ENCODE results near the gene A3GALT2. TPM values are rescaled to one million over a fixed set of nuclear protein-coding genes. Genes with fewer than 3 reads are reported as not detected.

Gene A3GALT2
- total RNA-seq, 1 experiment from 2014 or later = not detected

DNA sequence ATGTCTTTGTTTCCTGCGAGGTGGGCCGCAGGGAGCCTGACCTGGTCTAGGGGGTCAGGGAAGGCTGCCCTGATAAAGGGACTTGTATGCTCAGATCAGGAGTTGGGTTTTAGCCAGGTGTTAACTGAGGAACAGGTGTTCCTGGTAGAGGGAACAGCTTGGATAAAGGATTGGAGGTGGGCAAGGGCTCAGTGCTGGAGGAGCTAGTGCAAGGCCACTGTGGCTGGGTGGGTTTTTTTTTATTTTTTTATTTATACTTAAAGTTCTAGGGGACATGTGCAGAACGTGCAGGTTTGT, 31.1 kb downstream of the A3GALT2 start:
- H3K27ac Mint-ChIP-seq (ENCODE audit: unreplicated experiment) = no peak overlapping the region
- intact Hi-C loops (cut with micrococcal nuclease; ENCODE audit: unreplicated experiment) = no loop called here

DNA sequence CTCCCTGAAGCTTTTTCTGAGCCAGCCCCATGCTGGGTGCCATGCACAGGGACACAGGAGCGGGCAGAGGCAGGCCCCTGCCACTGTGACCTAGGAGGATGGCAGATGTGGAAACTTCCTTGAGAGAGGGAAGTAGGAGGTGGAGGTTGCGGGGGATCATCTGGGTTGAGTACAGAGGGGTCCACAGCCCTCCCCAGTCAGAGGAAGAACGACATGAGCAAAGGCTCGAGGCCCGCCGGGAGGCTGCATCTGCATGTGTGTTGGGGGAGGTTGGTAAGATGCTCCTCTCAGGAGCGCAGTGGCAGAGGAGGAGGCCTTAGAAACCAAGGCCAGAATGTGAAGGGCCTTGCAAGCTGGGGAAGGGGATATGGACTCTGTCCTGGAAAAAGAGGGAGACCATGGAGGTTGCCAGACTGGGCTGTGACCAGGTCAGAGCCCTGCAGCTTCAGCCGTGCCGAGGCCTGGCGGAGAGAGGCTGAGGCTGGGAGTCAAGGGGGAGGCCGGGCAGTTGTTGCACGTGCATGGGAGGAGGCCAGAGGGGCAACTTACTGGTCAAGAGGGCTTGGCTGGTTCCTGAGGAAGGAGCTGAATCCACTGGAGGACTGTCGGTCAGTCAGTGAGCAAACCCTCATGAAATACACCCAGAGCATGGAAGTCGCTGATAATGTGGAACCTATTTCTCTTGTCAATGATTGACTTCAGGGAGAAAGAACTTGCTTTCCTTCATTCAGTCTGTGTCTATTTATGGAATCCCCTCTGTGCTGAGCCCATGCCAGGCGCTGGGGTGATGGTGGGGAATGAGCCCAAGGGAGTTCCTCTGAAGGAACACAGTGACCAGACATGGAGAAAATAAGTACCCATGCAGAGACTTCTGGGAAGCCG, 31.7 kb downstream of the A3GALT2 start:
- Mint-ChIP-seq H3K27ac (ENCODE audit: unreplicated experiment) (no peak overlapping the region), H3K36me3 (ENCODE audit: insufficient read depth, unreplicated experiment) (peaks cover 27% of the 10 kb centered on the region)
- BruUV-seq (replicated peaks) = no TSS peak

More for the DNA sequence above, 31.1 kb downstream of the A3GALT2 start:
- TF ChIP-seq, protein P1, sequence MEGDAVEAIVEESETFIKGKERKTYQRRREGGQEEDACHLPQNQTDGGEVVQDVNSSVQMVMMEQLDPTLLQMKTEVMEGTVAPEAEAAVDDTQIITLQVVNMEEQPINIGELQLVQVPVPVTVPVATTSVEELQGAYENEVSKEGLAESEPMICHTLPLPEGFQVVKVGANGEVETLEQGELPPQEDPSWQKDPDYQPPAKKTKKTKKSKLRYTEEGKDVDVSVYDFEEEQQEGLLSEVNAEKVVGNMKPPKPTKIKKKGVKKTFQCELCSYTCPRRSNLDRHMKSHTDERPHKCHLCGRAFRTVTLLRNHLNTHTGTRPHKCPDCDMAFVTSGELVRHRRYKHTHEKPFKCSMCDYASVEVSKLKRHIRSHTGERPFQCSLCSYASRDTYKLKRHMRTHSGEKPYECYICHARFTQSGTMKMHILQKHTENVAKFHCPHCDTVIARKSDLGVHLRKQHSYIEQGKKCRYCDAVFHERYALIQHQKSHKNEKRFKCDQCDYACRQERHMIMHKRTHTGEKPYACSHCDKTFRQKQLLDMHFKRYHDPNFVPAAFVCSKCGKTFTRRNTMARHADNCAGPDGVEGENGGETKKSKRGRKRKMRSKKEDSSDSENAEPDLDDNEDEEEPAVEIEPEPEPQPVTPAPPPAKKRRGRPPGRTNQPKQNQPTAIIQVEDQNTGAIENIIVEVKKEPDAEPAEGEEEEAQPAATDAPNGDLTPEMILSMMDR (IDR thresholded peaks at IDR 0.05; ENCODE audit: insufficient read depth in 1 of 2, low read depth in 1 of 2, low read length in 1 of 2, severe bottlenecking in 1 of 2, unreplicated experiment in 1 of 2) = no peak
- DNase-seq = no peak
- Mint-ChIP-seq H3K4me3 (ENCODE audit: unreplicated experiment) (no peak overlapping the region), H3K36me3 (ENCODE audit: insufficient read depth, unreplicated experiment) (peaks cover 27% of the 10 kb centered on the region), H3K9me3 (ENCODE audit: unreplicated experiment) (no peaks in the 10 kb centered on the region), H3K27me3 (ENCODE audit: insufficient read depth, unreplicated experiment) (no peaks in the 10 kb centered on the region), H3K4me1 (ENCODE audit: low read depth, unreplicated experiment) (no peaks in the 10 kb centered on the region)
- no peaks in the 10 kb centered on the region for H3K27me3 ChIP-seq (replicated peaks; ENCODE audit: control insufficient read depth, insufficient read depth, low read length)
- H3K4me1 ChIP-seq = no peaks in the 10 kb centered on the region
- no TSS peak for BruUV-seq (replicated peaks)
- no peaks in the 10 kb centered on the region for H3K36me3 ChIP-seq (ENCODE audit: control insufficient read depth, insufficient read depth, low read length)
- H3K9me3 ChIP-seq = no peaks in the 10 kb centered on the region
- ChIA-PET CTCF (no interaction called here), POLR2A (no interaction called here)
- H3K4me3 ChIP-seq (ENCODE audit: low read depth, low read length) = no peak overlapping the region

DNA sequence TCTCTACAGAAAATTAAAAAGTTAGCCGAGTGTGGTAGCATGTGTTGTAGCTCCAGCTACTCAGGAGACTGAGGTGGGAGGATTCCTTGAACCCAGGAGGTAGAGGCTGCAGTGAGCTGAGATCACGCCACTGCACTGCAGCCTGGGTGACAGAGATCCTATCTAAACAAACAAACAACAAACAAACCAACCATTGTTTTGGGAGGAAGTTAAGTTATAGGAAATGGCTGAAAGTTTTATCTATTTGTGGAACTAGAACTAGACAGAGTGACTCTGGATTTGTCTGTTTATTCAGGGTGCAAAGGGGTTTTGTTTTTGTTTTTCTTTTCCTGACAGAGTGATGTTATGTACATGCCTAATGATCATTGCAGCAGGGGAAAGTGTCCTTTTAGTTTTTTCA, 33.6 kb downstream of the A3GALT2 start:
- Histone ChIP-seq H3K9me3 (no peaks in the 10 kb centered on the region), H3K4me1 (no peaks in the 10 kb centered on the region), H3K27me3 (replicated peaks; ENCODE audit: control insufficient read depth, insufficient read depth, low read length) (no peaks in the 10 kb centered on the region), H3K4me3 (ENCODE audit: low read depth, low read length) (no peak overlapping the region), H3K36me3 (ENCODE audit: control insufficient read depth, insufficient read depth, low read length) (no peaks in the 10 kb centered on the region)
- POLR2A ChIA-PET = no interaction called here
- no peak overlapping the region for H3K4me3 Mint-ChIP-seq (ENCODE audit: unreplicated experiment)
- TF ChIP-seq, protein P1 (IDR thresholded peaks at IDR 0.05; ENCODE audit: insufficient read depth in 1 of 2, low read depth in 1 of 2, low read length in 1 of 2, severe bottlenecking in 1 of 2, unreplicated experiment in 1 of 2) = no peak
- BruUV-seq (replicated peaks) = no TSS peak
- no peak for DNase-seq
- peaks cover 24% of the 10 kb centered on the region for H3K36me3 Mint-ChIP-seq (ENCODE audit: insufficient read depth, unreplicated experiment)
- CTCF ChIA-PET = no interaction called here
- H3K4me1 Mint-ChIP-seq (ENCODE audit: low read depth, unreplicated experiment) = no peaks in the 10 kb centered on the region
- H3K27me3 Mint-ChIP-seq (ENCODE audit: insufficient read depth, unreplicated experiment) = no peaks in the 10 kb centered on the region
- H3K27ac Mint-ChIP-seq (ENCODE audit: unreplicated experiment) = no peak overlapping the region
- no peaks in the 10 kb centered on the region for H3K9me3 Mint-ChIP-seq (ENCODE audit: unreplicated experiment)
- intact Hi-C loops (cut with micrococcal nuclease; ENCODE audit: unreplicated experiment) = no loop called here

More for the DNA sequence above, 31.7 kb downstream of the A3GALT2 start:
- H3K4me1 ChIP-seq = no peaks in the 10 kb centered on the region
- Mint-ChIP-seq H3K27me3 (ENCODE audit: insufficient read depth, unreplicated experiment) (no peaks in the 10 kb centered on the region), H3K4me1 (ENCODE audit: low read depth, unreplicated experiment) (no peaks in the 10 kb centered on the region), H3K9me3 (ENCODE audit: unreplicated experiment) (no peaks in the 10 kb centered on the region), H3K4me3 (ENCODE audit: unreplicated experiment) (no peak overlapping the region)
- H3K36me3 ChIP-seq (ENCODE audit: control insufficient read depth, insufficient read depth, low read length) = no peaks in the 10 kb centered on the region
- no peaks in the 10 kb centered on the region for H3K9me3 ChIP-seq
- intact Hi-C loops (cut with micrococcal nuclease; ENCODE audit: unreplicated experiment) = no loop called here
- DNase-seq = no peak
- no peaks in the 10 kb centered on the region for H3K27me3 ChIP-seq (replicated peaks; ENCODE audit: control insufficient read depth, insufficient read depth, low read length)
- CTCF ChIA-PET = no interaction called here
- no peak overlapping the region for H3K4me3 ChIP-seq (ENCODE audit: low read depth, low read length)
- POLR2A ChIA-PET = no interaction called here
- TF ChIP-seq, protein P1 (IDR thresholded peaks at IDR 0.05; ENCODE audit: insufficient read depth in 1 of 2, low read depth in 1 of 2, low read length in 1 of 2, severe bottlenecking in 1 of 2, unreplicated experiment in 1 of 2) = no peak

Data from Caco-2 (cell line).